ENCODE measurements around the gene HM13.
"Not testable (repeated sequence)": the region's sequence is repeated elsewhere in the genome, so short reads cannot be mapped to it uniquely, and the experiment has no call there.

DNA sequence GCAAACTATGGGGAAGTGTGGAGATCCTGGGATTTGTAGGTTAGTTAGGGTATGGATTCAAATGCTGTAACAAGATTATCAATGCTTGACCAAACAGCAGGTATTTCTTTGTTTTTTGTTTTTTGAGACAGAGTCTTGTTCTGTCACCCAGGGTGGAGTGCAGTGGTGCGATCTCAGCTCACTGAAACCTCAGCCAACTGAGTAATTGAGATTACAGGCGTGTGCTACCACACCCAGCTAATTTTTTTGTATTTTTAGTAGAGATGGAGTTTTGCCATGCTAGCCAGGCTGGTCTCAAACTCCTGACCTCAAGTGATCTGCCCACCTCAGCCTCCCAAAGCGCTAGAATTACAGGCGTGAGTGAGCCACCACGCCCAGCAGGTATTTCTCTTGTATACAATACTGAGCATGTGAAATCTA is 31.4 kb downstream of the HM13 start:
- TF ChIP-seq EP300, CTCF, POLR2A, POLR2AphosphoS5 (IDR thresholded peaks at IDR 0.05): not testable (repeated sequence)

All from stomach (tissue), 4 donors.